Tibial nerve (tissue), 4 donors: Measurements from ENCODE around the gene LRRC8E. TPM values are rescaled to one million over a fixed set of nuclear protein-coding genes. Genes with fewer than 3 reads are reported as not detected.

Source experiments
- DNase-seq, 2 donors: peaks; one replicate each; pipeline ENCODE4 v3.0.0-alpha.2; 2019; ENCODE audit warnings: low spot score in 2 of 2
- H3K27ac ChIP-seq, 4 donors: fragments of 200-600 bp; sonication (generic) in 3 of 4; one replicate each; pipeline ENCODE4 v1.5.1; 2017 to 2019; ENCODE audit warnings: mild to moderate bottlenecking in 1 of 4
- H3K27me3 ChIP-seq, 2 donors: fragments of 200-600 bp; sonication (generic) in 1 of 2; one replicate each; pipeline versions ENCODE4 v1.5.1 to v1.6.0; 2017 to 2019
- H3K36me3 ChIP-seq, 3 donors: fragments of 200-600 bp; sonication (generic); one replicate each; pipeline ENCODE4 v1.5.1; 2018 to 2019
- H3K4me1 ChIP-seq, 4 donors: fragments of 200-600 bp; sonication (generic) in 3 of 4; one replicate each; pipeline ENCODE4 v1.5.1; 2017 to 2019
- H3K4me3 ChIP-seq, 4 donors: fragments of 200-600 bp; sonication (generic) in 3 of 4; one replicate each; pipeline ENCODE4 v1.5.1; 2017 to 2019; ENCODE audit warnings: mild to moderate bottlenecking in 1 of 4, moderate library complexity in 1 of 4
- H3K9me3 ChIP-seq, 4 donors: fragments of 200-600 bp; sonication (generic) in 3 of 4; one replicate each; pipeline ENCODE4 v1.5.1; 2017 to 2019
- EP300 ChIP-seq, 2 donors: sonication (generic); formaldehyde crosslinking; IDR thresholded peaks; one replicate each; pipeline ENCODE4 v1.6.1; 2017; ENCODE audit warnings: antibody characterized with exemption in 2 of 2, mild to moderate bottlenecking in 1 of 2
- POLR2A ChIP-seq, 2 donors: fragments of 450-650 bp; IDR thresholded peaks; one replicate each; pipeline ENCODE4 v1.6.1; 2017; ENCODE audit warnings: antibody characterized with exemption in 2 of 2, mild to moderate bottlenecking in 2 of 2, moderate library complexity in 2 of 2
- WGBS, 2 donors: methylation state at CpG; one replicate each; pipeline ENCODE4 v1.1.5; 2018; 5-methylcytosine and 5-hydroxymethylcytosine counted together
- total RNA-seq, 4 donors: library from RNA; depleted of rRNA; stranded (reverse); fragments of >200 nt; gene quantifications; one replicate each; pipeline ENCODE4 v1.1.0, GENCODE V29; 2016
- TF ChIP-seq, protein P1 (sequence below), 5 experiments: fragments of 200-600 bp in 3 of 5; fragments of 450-650 bp in 2 of 5; sonication (generic) in 3 of 5; IDR thresholded peaks; one replicate each; pipeline ENCODE4 v1.5.1; 2016 to 2019; ENCODE audit warnings: antibody characterized with exemption in 5 of 5, mild to moderate bottlenecking in 3 of 5, moderate library complexity in 2 of 5

LRRC8E gene
- total RNA-seq, 4 donors from 2014 or later: 0.59 to 1.2 TPM; not detected in 2

- no peak for TF ChIP-seq POLR2A (IDR thresholded peaks at IDR 0.05)
- no peak for TF ChIP-seq EP300 (IDR thresholded peaks at IDR 0.05)
- TF ChIP-seq, protein P1, sequence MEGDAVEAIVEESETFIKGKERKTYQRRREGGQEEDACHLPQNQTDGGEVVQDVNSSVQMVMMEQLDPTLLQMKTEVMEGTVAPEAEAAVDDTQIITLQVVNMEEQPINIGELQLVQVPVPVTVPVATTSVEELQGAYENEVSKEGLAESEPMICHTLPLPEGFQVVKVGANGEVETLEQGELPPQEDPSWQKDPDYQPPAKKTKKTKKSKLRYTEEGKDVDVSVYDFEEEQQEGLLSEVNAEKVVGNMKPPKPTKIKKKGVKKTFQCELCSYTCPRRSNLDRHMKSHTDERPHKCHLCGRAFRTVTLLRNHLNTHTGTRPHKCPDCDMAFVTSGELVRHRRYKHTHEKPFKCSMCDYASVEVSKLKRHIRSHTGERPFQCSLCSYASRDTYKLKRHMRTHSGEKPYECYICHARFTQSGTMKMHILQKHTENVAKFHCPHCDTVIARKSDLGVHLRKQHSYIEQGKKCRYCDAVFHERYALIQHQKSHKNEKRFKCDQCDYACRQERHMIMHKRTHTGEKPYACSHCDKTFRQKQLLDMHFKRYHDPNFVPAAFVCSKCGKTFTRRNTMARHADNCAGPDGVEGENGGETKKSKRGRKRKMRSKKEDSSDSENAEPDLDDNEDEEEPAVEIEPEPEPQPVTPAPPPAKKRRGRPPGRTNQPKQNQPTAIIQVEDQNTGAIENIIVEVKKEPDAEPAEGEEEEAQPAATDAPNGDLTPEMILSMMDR (IDR thresholded peaks at IDR 0.05): no peak
- H3K4me3 ChIP-seq: no peak overlapping the region
- no peaks in the 10 kb centered on the region for H3K27me3 ChIP-seq
- no peak for DNase-seq
- WGBS, 2 donors: 79 to 84% methylated on average over 8 of the region's 19 CpGs
- H3K27ac ChIP-seq: peak overlapping the region in 1 of 4 donors; percentile 67
- peaks cover 0 to 52% (median 0%) of the 10 kb centered on the region in 3 donors for H3K36me3 ChIP-seq
- no peaks in the 10 kb centered on the region for H3K9me3 ChIP-seq
- peaks cover 0 to 9% (median 0%) of the 10 kb centered on the region in 4 donors for H3K4me1 ChIP-seq
These were observed 37.2 kb upstream of the LRRC8E start for GRCh38 chr19:7850945-7851622.

DNA sequence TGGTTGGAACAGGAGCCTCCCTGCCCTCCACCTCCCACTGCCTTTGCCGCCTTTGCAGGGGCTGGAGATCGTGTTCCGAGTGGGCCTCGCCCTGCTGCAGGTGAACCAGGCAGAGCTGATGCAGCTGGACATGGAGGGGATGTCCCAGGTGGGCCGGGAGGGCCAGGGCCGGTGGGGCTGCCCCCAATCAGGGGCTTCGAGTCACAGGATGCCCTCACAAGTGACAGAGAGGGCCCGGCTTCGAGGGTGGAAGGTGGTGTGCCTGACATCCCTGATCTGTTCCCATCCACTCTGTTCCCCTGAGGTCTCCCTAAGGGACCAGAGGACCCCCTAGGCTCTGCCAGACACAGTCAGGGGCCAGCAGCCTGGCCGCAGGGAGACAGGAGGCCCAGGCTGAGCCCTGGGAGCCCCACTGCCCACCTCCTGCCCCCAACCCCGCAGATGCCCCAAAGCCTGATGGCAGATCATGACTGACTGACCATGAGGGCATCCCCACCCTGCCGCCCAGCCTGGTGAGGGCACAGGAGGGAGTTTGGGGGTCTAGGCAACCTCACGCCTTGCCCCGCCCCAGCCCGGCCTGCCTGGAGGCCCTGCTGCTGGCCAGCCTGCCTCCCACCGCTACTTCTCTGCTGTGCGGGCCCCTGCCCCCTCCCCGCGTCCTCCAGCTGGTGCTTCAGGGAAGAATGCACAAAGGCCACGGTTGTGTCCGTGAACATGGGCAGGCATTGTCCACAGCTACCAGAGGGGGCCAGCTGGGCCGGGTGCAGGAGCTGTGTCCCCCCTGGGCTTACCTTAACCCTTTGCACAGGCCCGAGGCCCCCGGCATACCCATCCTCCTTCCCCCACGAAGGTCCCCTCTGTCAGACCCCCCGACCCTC lies 36.4 kb upstream of the LRRC8E start:
- 55 to 64% methylated on average over 22 of the region's 26 CpGs for WGBS, 2 donors
- Histone ChIP-seq H3K27ac (peak overlapping the region in 1 of 4 donors; percentile 67), H3K9me3 (no peaks in the 10 kb centered on the region), H3K4me1 (peaks cover 0 to 9% (median 0%) of the 10 kb centered on the region in 4 donors), H3K36me3 (peaks cover 0 to 58% (median 0%) of the 10 kb centered on the region in 3 donors), H3K4me3 (no peak overlapping the region), H3K27me3 (no peaks in the 10 kb centered on the region)
- DNase-seq: no peak
- TF ChIP-seq EP300 (IDR thresholded peaks at IDR 0.05): peak in 1 of 2 donors; percentile 35
- TF ChIP-seq, protein P1 (IDR thresholded peaks at IDR 0.05): no peak
- TF ChIP-seq POLR2A (IDR thresholded peaks at IDR 0.05): no peak

- Histone ChIP-seq H3K4me1 (peaks cover 0 to 9% (median 0%) of the 10 kb centered on the region in 4 donors), H3K27ac (peak overlapping the region in 1 of 4 donors; percentile 67), H3K4me3 (no peak overlapping the region), H3K27me3 (no peaks in the 10 kb centered on the region), H3K36me3 (peaks cover 0 to 59% (median 0%) of the 10 kb centered on the region in 3 donors), H3K9me3 (no peaks in the 10 kb centered on the region)
- peak in 1 of 2 donors; percentile 36 for DNase-seq
- TF ChIP-seq EP300 (IDR thresholded peaks at IDR 0.05): no peak
- TF ChIP-seq, protein P1 (IDR thresholded peaks at IDR 0.05): peak; percentile 65 to 82 (median 81)
- WGBS, 2 donors: 30 to 32% methylated on average over 42 to 43 of the region's 45 CpGs
These were observed 35.2 kb upstream of the LRRC8E start for GRCh38 chr19:7852851-7853769.

DNA sequence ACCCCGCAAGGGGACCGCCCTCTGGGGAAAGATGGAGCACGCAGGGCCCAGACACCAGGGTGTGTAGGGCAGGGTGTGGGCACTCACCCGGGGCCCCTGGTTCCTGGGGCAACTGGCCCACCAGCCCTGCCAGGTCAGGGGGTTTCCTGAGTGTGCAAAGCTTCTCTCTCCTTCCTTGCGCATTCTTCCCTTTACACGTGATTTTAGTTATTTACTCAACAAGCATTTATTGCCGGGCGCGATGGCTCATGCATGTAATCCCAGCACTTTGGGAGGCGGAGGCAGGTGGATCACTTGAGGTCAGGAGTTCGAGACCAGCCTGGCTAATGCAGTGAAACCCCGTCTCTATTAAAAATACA lies 34.6 kb upstream of the LRRC8E start:
- WGBS, 2 donors: 82 to 84% methylated on average over 12 of the region's 12 CpGs
- DNase-seq: no peak

More for the DNA sequence above, 34.6 kb upstream of the LRRC8E start:
- Histone ChIP-seq H3K27me3 (no peaks in the 10 kb centered on the region), H3K9me3 (no peaks in the 10 kb centered on the region), H3K4me1 (peaks cover 0 to 9% (median 0%) of the 10 kb centered on the region in 4 donors), H3K36me3 (peaks cover 0 to 63% (median 0%) of the 10 kb centered on the region in 3 donors), H3K27ac (no peak overlapping the region), H3K4me3 (no peak overlapping the region)
- TF ChIP-seq, protein P1 (IDR thresholded peaks at IDR 0.05): no peak
- no peak for TF ChIP-seq POLR2A (IDR thresholded peaks at IDR 0.05)
- no peak for TF ChIP-seq EP300 (IDR thresholded peaks at IDR 0.05)
